Inferior parietal cortex (tissue), 1 donor: ENCODE measurements around the gene ZNF76.

Experiments used
- DNase-seq: peaks from one replicate; pipeline ENCODE4 v3.0.0-alpha.2; 2016; ENCODE audit errors: extremely low spot score

The ZNF76 gene

GRCh38 chr6:35259194-35259947 lies at the start of gene ZNF76:
TSS of gene ZNF76 (plus strand) at chr6:35259735. CDS start at chr6:35281152, 21,417 bp downstream.
- peak; percentile 96 for DNase-seq

GRCh38 chr6:35213298-35213791 lies 46.2 kb upstream of the ZNF76 start:
- DNase-seq, result no peak

GRCh38 chr6:35213824-35214756 lies 45.4 kb upstream of the ZNF76 start, which contains the start of gene SCUBE3:
TSS of gene SCUBE3 (plus strand) at chr6:35213956. CDS start at chr6:35214419, 463 bp downstream.
- no peak for DNase-seq

GRCh38 chr6:35214869-35215664 lies 44.5 kb upstream of the ZNF76 start:
- no peak for DNase-seq

- no peak for DNase-seq
Observed at GRCh38 chr6:35215665-35216411, 43.7 kb upstream of the ZNF76 start.

- DNase-seq, result no peak
Observed at GRCh38 chr6:35216412-35216732, 43.2 kb upstream of the ZNF76 start.

GRCh38 chr6:35216851-35217811 lies 42.4 kb upstream of the ZNF76 start:
- DNase-seq, result no peak

- DNase-seq, result no peak
Observed at GRCh38 chr6:35218021-35218420, 41.5 kb upstream of the ZNF76 start.

GRCh38 chr6:35218456-35218855 lies 41.1 kb upstream of the ZNF76 start:
- no peak for DNase-seq

GRCh38 chr6:35219683-35220326 lies 39.7 kb upstream of the ZNF76 start:
- no peak for DNase-seq

- DNase-seq, result no peak
Observed at GRCh38 chr6:35220711-35221110, 38.8 kb upstream of the ZNF76 start.

GRCh38 chr6:35223396-35223795 lies 36.1 kb upstream of the ZNF76 start:
- no peak for DNase-seq

- no peak for DNase-seq
Observed at GRCh38 chr6:35224720-35225119, 34.8 kb upstream of the ZNF76 start.

GRCh38 chr6:35228481-35228880 lies 31.1 kb upstream of the ZNF76 start:
- DNase-seq, result no peak

- DNase-seq, result no peak
Observed at GRCh38 chr6:35229304-35229703, 30.2 kb upstream of the ZNF76 start.

GRCh38 chr6:35230498-35230897 lies 29.0 kb upstream of the ZNF76 start:
- no peak for DNase-seq

- peak; percentile 6 for DNase-seq
Observed at GRCh38 chr6:35230950-35231349, 28.6 kb upstream of the ZNF76 start.

- DNase-seq, result no peak
Observed at GRCh38 chr6:35231563-35231962, 28.0 kb upstream of the ZNF76 start.

- DNase-seq, result no peak
Observed at GRCh38 chr6:35234901-35235300, 24.6 kb upstream of the ZNF76 start.
